ENCODE results near the gene TCAIM.

- TF ChIP-seq POLR2A (IDR thresholded peaks at IDR 0.05; ENCODE audit: low read length) (no peak), GATA1 (IDR thresholded peaks at IDR 0.05; ENCODE audit: low read depth, low read length) (no peak)
These were observed 46.3 kb upstream of the TCAIM start for GRCh38 chr3:44292276-44292675.

Measured in erythroblast (primary cell).